RWPE2 (cell line): ENCODE data around the gene IGDCC3.

ENCODE experiments used
- ATAC-seq: fragments of 200-7000 bp; cut with Tn5 transposase; 3 replicates; pipeline ENCODE4 v1.9.1; 2021; ENCODE audit warnings: low read depth
- DNase-seq: peaks from one replicate; pipeline ENCODE4 v3.0.0-alpha.2; 2020; ENCODE audit warnings: low spot score
- H3K27ac ChIP-seq: fragments of 450-650 bp; 2 replicates; pipeline ENCODE4 v1.5.1; 2017; ENCODE audit warnings: mild to moderate bottlenecking; ENCODE audit not compliant: poor library complexity, severe bottlenecking
- H3K27me3 ChIP-seq: fragments of 250-450 bp; sonication (Bioruptor Pico); 2 replicates; pipeline ENCODE4 v1.5.1; 2021; ENCODE audit warnings: mild to moderate bottlenecking, moderate library complexity; ENCODE audit not compliant: insufficient read depth, poor library complexity, severe bottlenecking
- H3K36me3 ChIP-seq: fragments of 250-450 bp; sonication (Bioruptor Pico); 2 replicates; pipeline ENCODE4 v1.5.1; 2020; ENCODE audit warnings: low read depth, mild to moderate bottlenecking, moderate library complexity
- H3K4me1 ChIP-seq: fragments of 250-450 bp; sonication (Bioruptor Pico); 2 replicates; pipeline ENCODE4 v1.5.1; 2021; ENCODE audit warnings: mild to moderate bottlenecking, moderate library complexity; ENCODE audit not compliant: insufficient read depth, poor library complexity, severe bottlenecking
- H3K4me3 ChIP-seq: fragments of 250-450 bp; sonication (Bioruptor Pico); 2 replicates; pipeline ENCODE4 v1.5.1; 2021; ENCODE audit warnings: mild to moderate bottlenecking, moderate library complexity; ENCODE audit not compliant: severe bottlenecking
- H3K9me3 ChIP-seq: fragments of 250-450 bp; sonication (Bioruptor Pico); 2 replicates; pipeline ENCODE4 v1.5.1; 2021; ENCODE audit warnings: mild to moderate bottlenecking, moderate library complexity; ENCODE audit not compliant: severe bottlenecking
- CTCF ChIP-seq: fragments of 450-650 bp; IDR thresholded peaks from one replicate; pipeline ENCODE4 v1.5.1; 2017; ENCODE audit warnings: mild to moderate bottlenecking, moderate library complexity; ENCODE audit not compliant: poor library complexity, severe bottlenecking

Gene IGDCC3

GRCh38 chr15:65306551-65306950 is 71.3 kb downstream of the IGDCC3 start:
- Histone ChIP-seq H3K4me3 (no peak overlapping the region), H3K9me3 (no peaks in the 10 kb centered on the region), H3K36me3 (no peaks in the 10 kb centered on the region), H3K4me1 (peaks cover 5% of the 10 kb centered on the region), H3K27ac (no peak overlapping the region), H3K27me3 (no peaks in the 10 kb centered on the region)
- no peak for ATAC-seq
- DNase-seq, result no peak
- no peak for TF ChIP-seq CTCF

- Histone ChIP-seq H3K36me3 (no peaks in the 10 kb centered on the region), H3K27me3 (no peaks in the 10 kb centered on the region), H3K4me3 (no peak overlapping the region), H3K9me3 (no peaks in the 10 kb centered on the region), H3K27ac (peak overlapping the region; percentile 66), H3K4me1 (peaks cover 5% of the 10 kb centered on the region)
- no peak for TF ChIP-seq CTCF
- ATAC-seq, result no peak
- no peak for DNase-seq
These were observed 72.0 kb downstream of the IGDCC3 start for GRCh38 chr15:65305776-65306175.

GRCh38 chr15:65305150-65305758 is 72.5 kb downstream of the IGDCC3 start:
- Histone ChIP-seq H3K4me3 (peak overlapping the region; percentile 34), H3K4me1 (peaks cover 5% of the 10 kb centered on the region), H3K27ac (peak overlapping the region; percentile 66), H3K27me3 (no peaks in the 10 kb centered on the region), H3K36me3 (no peaks in the 10 kb centered on the region), H3K9me3 (no peaks in the 10 kb centered on the region)
- TF ChIP-seq CTCF, result no peak
- ATAC-seq (peak; percentile 57), DNase-seq (no peak)

- DNase-seq, result peak; percentile 91
- peak; percentile 85 for ATAC-seq
- no peaks in the 10 kb centered on the region for H3K9me3 ChIP-seq
- no peaks in the 10 kb centered on the region for H3K36me3 ChIP-seq
- peak within 1 kb of the TSS; percentile 34 for H3K4me3 ChIP-seq
- H3K4me1 ChIP-seq, result peaks cover 5% of the 10 kb centered on the region
- peak within 1 kb of the TSS; percentile 66 for H3K27ac ChIP-seq
- peak; percentile 100 for TF ChIP-seq CTCF
- no peaks in the 10 kb centered on the region for H3K27me3 ChIP-seq
These were observed 73.2 kb downstream of the IGDCC3 start, which contains the start of gene RNU5B-1 for GRCh38 chr15:65304381-65305149. TSS of gene RNU5B-1 (plus strand) at chr15:65304677.
